CD14-positive monocyte (primary cell): ENCODE data around the gene GPC5. TPM values are rescaled to one million over a fixed set of nuclear protein-coding genes. Genes with fewer than 3 reads are reported as not detected.

Source experiments
- DNase-seq, 3 donors: peaks; one replicate each; pipeline ENCODE4 v3.0.0-alpha.2; 2011 to 2022
- H2AFZ ChIP-seq: 2 replicates; pipeline ENCODE4 v1.6.0; 2012; ENCODE audit warnings: mild to moderate bottlenecking, low read depth, low read length, inconsistent platforms; ENCODE audit not compliant: insufficient read depth, poor library complexity, severe bottlenecking
- H3K27ac ChIP-seq, 2 donors: 1 replicate in 1 of 2; 2 replicates in 1 of 2; pipeline ENCODE4 v1.5.1; 2012 to 2013; ENCODE audit warnings: low read length in 2 of 2, control low read depth in 1 of 2, inconsistent platforms in 1 of 2, low read depth in 1 of 2, mild to moderate bottlenecking in 1 of 2
- H3K27me3 ChIP-seq, 2 donors: one replicate each; pipeline versions ENCODE4 v1.6.0 to v1.6.1; 2011 to 2013; ENCODE audit warnings: low read length in 2 of 2; ENCODE audit not compliant: control insufficient read depth in 2 of 2, insufficient read depth in 2 of 2
- H3K36me3 ChIP-seq, 2 donors: replicated peaks in 1 of 2; 1 replicate in 1 of 2; 2 replicates in 1 of 2; pipeline versions ENCODE4 v1.5.1 to v1.6.1; 2012 to 2013; ENCODE audit warnings: low read length in 2 of 2, control low read depth in 1 of 2, inconsistent platforms in 1 of 2, mild to moderate bottlenecking in 1 of 2; ENCODE audit not compliant: insufficient read depth in 2 of 2, control insufficient read depth in 1 of 2
- H3K4me1 ChIP-seq, 2 donors: 1 replicate in 1 of 2; 2 replicates in 1 of 2; pipeline versions ENCODE4 v1.5.1 to v1.6.1; 2012 to 2013; ENCODE audit warnings: low read length in 2 of 2, control low read depth in 1 of 2, inconsistent platforms in 1 of 2, mild to moderate bottlenecking in 1 of 2, moderate library complexity in 1 of 2; ENCODE audit not compliant: insufficient read depth in 2 of 2, control insufficient read depth in 1 of 2
- H3K4me2 ChIP-seq: replicated peaks from 2 replicates; pipeline ENCODE3; 2012; ENCODE audit warnings: low read length, moderate library complexity, mild to moderate bottlenecking; ENCODE audit not compliant: poor library complexity, severe bottlenecking; ENCODE audit errors: extremely low read depth
- H3K4me3 ChIP-seq, 3 experiments: fragments of 200-600 bp in 1 of 3; sonication (generic) in 1 of 3; replicated peaks in 1 of 3; 1 replicate in 2 of 3; 2 replicates in 1 of 3; pipeline ENCODE4 v1.5.1; 2011 to 2013; ENCODE audit warnings: low read length in 3 of 3, mild to moderate bottlenecking in 3 of 3, control low read depth in 2 of 3, low read depth in 2 of 3, inconsistent platforms in 1 of 3, moderate library complexity in 1 of 3
- H3K79me2 ChIP-seq: 2 replicates; pipeline ENCODE4 v1.6.0; 2012; ENCODE audit warnings: mild to moderate bottlenecking, control low read depth, inconsistent platforms, low read length, moderate library complexity; ENCODE audit not compliant: insufficient read depth
- H3K9ac ChIP-seq: 2 replicates; pipeline ENCODE4 v1.6.0; 2017; ENCODE audit warnings: low read length, mild to moderate bottlenecking; ENCODE audit not compliant: insufficient read depth, poor library complexity, severe bottlenecking
- H3K9me3 ChIP-seq, 2 donors: replicated peaks in 1 of 2; 1 replicate in 1 of 2; 2 replicates in 1 of 2; pipeline versions ENCODE4 v1.5.1 to v1.6.1; 2012 to 2013; ENCODE audit warnings: low read length in 2 of 2, control low read depth in 1 of 2; ENCODE audit not compliant: control insufficient read depth in 1 of 2, insufficient read depth in 1 of 2
- H4K20me1 ChIP-seq: 2 replicates; pipeline ENCODE4 v1.6.0; 2012; ENCODE audit warnings: mild to moderate bottlenecking, low read length, control low read depth, moderate library complexity; ENCODE audit not compliant: insufficient read depth
- H3K27ac Mint-ChIP-seq, 7 donors: one replicate each; pipeline ENCODE4 v1.8.0; 2020; ENCODE audit warnings: mild to moderate bottlenecking in 7 of 7, mixed read lengths in 7 of 7, moderate library complexity in 6 of 7, inconsistent platforms in 2 of 7
- H3K27me3 Mint-ChIP-seq, 3 donors: one replicate each; pipeline ENCODE4 v1.8.0; 2021 to 2022; ENCODE audit warnings: low read depth in 3 of 3, mild to moderate bottlenecking in 3 of 3, mixed read lengths in 3 of 3, moderate library complexity in 3 of 3, inconsistent platforms in 1 of 3
- H3K36me3 Mint-ChIP-seq, 2 donors: one replicate each; pipeline ENCODE4 v1.8.0; 2020; ENCODE audit warnings: mixed read lengths in 2 of 2, inconsistent platforms in 1 of 2, mild to moderate bottlenecking in 1 of 2
- H3K4me1 Mint-ChIP-seq: one replicate; pipeline ENCODE4 v1.8.0; 2020; ENCODE audit warnings: mild to moderate bottlenecking, mixed read lengths
- H3K4me3 Mint-ChIP-seq, 2 donors: one replicate each; pipeline ENCODE4 v1.8.0; 2020; ENCODE audit warnings: mild to moderate bottlenecking in 2 of 2, mixed read lengths in 2 of 2, moderate library complexity in 1 of 2
- H3K9me3 Mint-ChIP-seq, 7 donors: one replicate each; pipeline ENCODE4 v1.8.0; 2020 to 2022; ENCODE audit warnings: mixed read lengths in 7 of 7, mild to moderate bottlenecking in 6 of 7, moderate library complexity in 6 of 7, inconsistent platforms in 2 of 7
- WGBS: methylation state at CpG from one replicate; pipeline ENCODE4 v1.1.5; 2013; ENCODE audit warnings: missing lambda C conversion rate; ENCODE audit not compliant: insufficient coverage; 5-methylcytosine and 5-hydroxymethylcytosine counted together
- intact Hi-C, 2 donors: fragments of 100-400 bp; cut with micrococcal nuclease; formaldehyde crosslinking; loops; one replicate each; pipeline versions ENCODE4 v1.15.0 to v1.15.1; 2023
- polyA plus RNA-seq, 3 donors: library from polyadenylated mRNA; depleted of rRNA in 1 of 3; unstranded in 2 of 3; stranded (reverse) in 1 of 3; fragments of 300-500 nt in 2 of 3; fragments of >200 nt in 1 of 3; fragmentation: Illumina TruSeq in 2 of 3; gene quantifications; 1 replicate in 2 of 3; 2 replicates in 1 of 3; pipeline ENCODE4 v1.2.3, GENCODE V29; 2012 to 2021
- TF ChIP-seq, protein P1 (sequence below): fragments of 200-600 bp; IDR thresholded peaks from one replicate; pipeline ENCODE4 v1.8.0; 2022; ENCODE audit warnings: antibody characterized with exemption, mild to moderate bottlenecking

Gene GPC5
- polyA plus RNA-seq, 3 donors = not detected

DNA sequence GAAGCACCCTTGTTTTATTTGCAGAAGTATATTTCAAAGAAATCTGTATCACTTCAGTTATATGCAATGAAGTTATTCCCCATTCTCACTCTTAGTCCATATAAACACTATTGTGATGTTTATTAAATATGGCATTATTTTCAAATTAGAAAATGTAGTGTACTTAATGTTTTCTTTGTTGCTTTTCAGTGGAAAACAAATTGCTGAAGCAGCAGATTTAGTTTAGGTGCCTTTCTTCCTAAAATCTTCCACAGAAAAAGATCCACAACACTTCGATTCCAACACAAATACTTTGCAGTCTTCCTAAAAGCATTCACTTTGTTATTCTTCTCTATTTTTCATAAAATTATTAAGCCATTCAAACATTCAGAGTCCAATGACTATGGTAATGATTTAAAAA lies 1336.1 kb downstream of the GPC5 start:
- no peak for DNase-seq
- intact Hi-C loops = no loop called here
- Histone ChIP-seq H2AFZ (no peak overlapping the region), H3K27me3 (no peaks in the 10 kb centered on the region), H3K9me3 (peaks cover 0 to 3% of the 10 kb centered on the region in 2 donors), H3K27ac (no peak overlapping the region), H3K4me1 (no peaks in the 10 kb centered on the region), H3K4me2 (no peak overlapping the region), H3K79me2 (no peaks in the 10 kb centered on the region), H3K9ac (no peak overlapping the region), H3K36me3 (no peaks in the 10 kb centered on the region), H4K20me1 (no peaks in the 10 kb centered on the region), H3K4me3 (no peak overlapping the region)
- Mint-ChIP-seq H3K36me3 (no peaks in the 10 kb centered on the region), H3K9me3 (peaks cover 0 to 5% (median 1%) of the 10 kb centered on the region in 7 donors), H3K27ac (no peak overlapping the region), H3K27me3 (no peaks in the 10 kb centered on the region), H3K4me1 (no peaks in the 10 kb centered on the region), H3K4me3 (no peak overlapping the region)
- TF ChIP-seq, protein P1, sequence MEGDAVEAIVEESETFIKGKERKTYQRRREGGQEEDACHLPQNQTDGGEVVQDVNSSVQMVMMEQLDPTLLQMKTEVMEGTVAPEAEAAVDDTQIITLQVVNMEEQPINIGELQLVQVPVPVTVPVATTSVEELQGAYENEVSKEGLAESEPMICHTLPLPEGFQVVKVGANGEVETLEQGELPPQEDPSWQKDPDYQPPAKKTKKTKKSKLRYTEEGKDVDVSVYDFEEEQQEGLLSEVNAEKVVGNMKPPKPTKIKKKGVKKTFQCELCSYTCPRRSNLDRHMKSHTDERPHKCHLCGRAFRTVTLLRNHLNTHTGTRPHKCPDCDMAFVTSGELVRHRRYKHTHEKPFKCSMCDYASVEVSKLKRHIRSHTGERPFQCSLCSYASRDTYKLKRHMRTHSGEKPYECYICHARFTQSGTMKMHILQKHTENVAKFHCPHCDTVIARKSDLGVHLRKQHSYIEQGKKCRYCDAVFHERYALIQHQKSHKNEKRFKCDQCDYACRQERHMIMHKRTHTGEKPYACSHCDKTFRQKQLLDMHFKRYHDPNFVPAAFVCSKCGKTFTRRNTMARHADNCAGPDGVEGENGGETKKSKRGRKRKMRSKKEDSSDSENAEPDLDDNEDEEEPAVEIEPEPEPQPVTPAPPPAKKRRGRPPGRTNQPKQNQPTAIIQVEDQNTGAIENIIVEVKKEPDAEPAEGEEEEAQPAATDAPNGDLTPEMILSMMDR = no peak
- WGBS = no CpG with 5 or more reads among the region's 1 CpG

DNA sequence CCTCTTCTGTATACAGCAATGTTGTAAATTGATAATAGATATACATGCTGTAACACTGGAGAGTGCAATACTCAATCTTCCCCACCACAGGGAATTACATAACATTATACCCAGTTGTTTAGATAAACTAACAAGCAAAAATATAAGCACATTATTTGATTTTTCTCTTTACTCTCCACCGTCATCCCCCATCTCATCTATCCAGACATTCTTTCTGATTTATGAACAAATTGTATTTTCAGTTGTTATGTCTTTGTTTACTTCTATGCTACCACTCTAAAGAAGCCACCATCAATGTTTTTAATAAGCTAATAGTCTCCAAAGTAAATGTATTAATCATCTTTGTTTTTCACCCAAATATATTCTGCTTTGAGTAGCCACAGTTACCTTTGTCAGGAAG lies 1337.5 kb downstream of the GPC5 start:
- no peak overlapping the region for H2AFZ ChIP-seq
- H3K27ac Mint-ChIP-seq = no peak overlapping the region
- no peaks in the 10 kb centered on the region for H3K4me1 Mint-ChIP-seq
- WGBS = no CpG with 5 or more reads among the region's 1 CpG
- intact Hi-C loops = no loop called here
- no peaks in the 10 kb centered on the region for H3K79me2 ChIP-seq
- no peak overlapping the region for H3K27ac ChIP-seq
- H3K4me3 ChIP-seq = no peak overlapping the region
- H3K4me2 ChIP-seq = no peak overlapping the region
- H3K9me3 Mint-ChIP-seq = peaks cover 0 to 5% (median 3%) of the 10 kb centered on the region in 7 donors
- no peaks in the 10 kb centered on the region for H3K27me3 ChIP-seq
- TF ChIP-seq, protein P1 = no peak
- no peaks in the 10 kb centered on the region for H3K27me3 Mint-ChIP-seq
- H3K9me3 ChIP-seq = peaks cover 0 to 3% of the 10 kb centered on the region in 2 donors
- no peak overlapping the region for H3K4me3 Mint-ChIP-seq
- no peaks in the 10 kb centered on the region for H4K20me1 ChIP-seq
- no peaks in the 10 kb centered on the region for H3K36me3 Mint-ChIP-seq
- no peaks in the 10 kb centered on the region for H3K4me1 ChIP-seq
- H3K36me3 ChIP-seq = no peaks in the 10 kb centered on the region
- H3K9ac ChIP-seq = no peak overlapping the region
- no peak for DNase-seq
